Measurements from ENCODE around the gene MOXD1.
A peak's percentile ranks its signal among the peaks of the same experiment; 100 is the strongest.

The MOXD1 gene

DNA sequence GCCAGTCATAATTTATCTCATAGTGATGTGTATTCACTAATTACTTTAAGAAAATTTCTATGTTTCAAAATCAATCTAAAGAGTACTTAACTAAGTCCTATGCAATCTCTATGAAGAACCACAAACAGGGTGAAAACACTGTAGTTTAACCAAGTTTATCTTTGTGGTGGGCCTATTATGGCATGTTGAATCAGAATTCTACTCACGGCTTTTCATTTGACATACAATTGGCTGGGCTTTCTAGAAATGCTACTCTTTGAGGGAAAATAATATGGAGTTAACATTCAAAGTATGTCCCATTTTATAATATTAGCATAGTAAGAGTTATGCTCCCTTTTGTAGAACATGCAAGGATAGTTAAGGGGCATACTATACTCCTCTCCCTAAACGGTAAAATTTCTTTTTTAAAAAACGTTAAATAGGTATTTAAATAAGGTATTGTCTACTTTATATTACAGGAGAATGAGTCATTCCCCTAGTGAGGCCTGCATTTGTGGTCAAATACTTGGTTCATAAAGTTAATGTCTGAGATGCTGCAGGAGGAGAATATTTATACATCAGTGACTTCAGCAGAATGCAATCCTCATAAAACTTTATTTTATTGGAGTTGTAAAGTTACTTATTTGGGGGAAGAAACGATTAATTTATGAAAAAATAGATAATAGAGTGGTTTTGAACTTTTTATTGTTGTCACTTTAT, 1.8 kb downstream of the MOXD1 start:
- no peak for DNase-seq

- DNase-seq = no peak
Observed at GRCh38 chr6:132395015-132395597, 6.2 kb downstream of the MOXD1 start.

- no peak for DNase-seq
Observed at GRCh38 chr6:132392792-132393191, 8.5 kb downstream of the MOXD1 start.

DNA sequence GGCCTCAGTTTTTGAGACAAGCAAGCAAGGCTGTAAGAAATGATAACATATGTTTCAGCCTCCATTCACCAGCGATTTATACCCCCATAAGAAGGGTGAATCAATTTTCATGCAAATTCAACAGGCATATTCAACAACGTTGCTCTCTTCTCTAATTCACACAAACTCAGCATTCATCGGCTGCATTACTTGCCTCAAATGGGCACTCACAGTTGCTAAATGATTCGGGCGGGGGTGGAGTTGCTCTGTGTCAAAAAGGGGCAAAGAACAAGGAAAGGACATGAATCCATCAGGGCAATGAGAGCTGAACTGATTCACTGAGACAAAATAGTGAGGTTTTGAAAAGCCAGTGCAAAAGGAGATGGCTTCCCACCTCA, 9.0 kb downstream of the MOXD1 start:
- DNase-seq = no peak

DNA sequence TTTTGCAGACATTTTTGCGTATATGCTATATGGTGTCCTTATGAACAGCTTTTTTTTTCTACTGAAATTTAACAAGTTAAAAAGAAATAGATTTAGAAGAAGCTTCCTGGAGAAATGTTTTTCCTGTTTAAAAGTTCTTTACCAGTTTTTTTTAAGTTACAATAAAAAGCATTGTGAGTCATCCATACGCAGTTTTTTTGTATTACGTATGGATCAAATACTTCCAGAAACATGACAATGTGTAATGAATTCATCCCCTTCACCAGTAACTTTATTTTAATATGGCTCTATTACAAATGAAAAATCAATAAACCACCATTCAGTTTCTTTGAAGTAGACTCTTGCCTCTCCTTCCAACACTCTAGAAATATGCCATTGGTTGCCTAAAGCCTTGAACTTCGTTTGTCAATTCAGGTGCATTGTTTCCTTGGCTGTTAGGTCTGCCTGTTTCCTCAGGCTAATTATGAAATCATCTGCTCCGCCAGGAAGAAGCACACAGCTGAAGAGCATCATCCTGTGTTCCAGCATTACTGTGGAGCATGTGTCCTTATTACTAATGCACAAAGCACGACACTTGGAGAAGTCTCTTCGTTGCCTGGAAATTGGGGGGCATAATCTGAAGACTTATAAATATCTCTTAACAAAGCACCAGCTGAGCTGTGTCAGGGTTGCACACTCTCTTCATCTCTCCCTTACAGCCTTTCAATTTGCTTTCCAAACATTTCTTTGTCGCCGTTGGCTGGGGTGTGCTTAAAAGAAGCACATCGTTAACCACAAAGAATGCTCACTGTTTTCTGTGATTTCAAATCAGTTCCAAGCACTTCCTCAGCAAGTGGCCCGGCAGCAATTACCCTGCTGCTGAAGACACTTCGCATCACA, 9.6 kb downstream of the MOXD1 start:
- no peak for DNase-seq

- DNase-seq = no peak
Observed at GRCh38 chr6:132390451-132390850, 10.8 kb downstream of the MOXD1 start.

- no peak for DNase-seq
Observed at GRCh38 chr6:132390017-132390416, 11.3 kb downstream of the MOXD1 start.

- DNase-seq = no peak
Observed at GRCh38 chr6:132388291-132388690, 13.0 kb downstream of the MOXD1 start.

- DNase-seq = no peak
Observed at GRCh38 chr6:132382630-132383175, 18.6 kb downstream of the MOXD1 start.

- DNase-seq = no peak
Observed at GRCh38 chr6:132381381-132381780, 19.9 kb downstream of the MOXD1 start.

GRCh38 chr6:132380358-132381029, 20.8 kb downstream of the MOXD1 start:
- no peak for DNase-seq

- DNase-seq = no peak
Observed at GRCh38 chr6:132369526-132369925, 31.7 kb downstream of the MOXD1 start.

DNA sequence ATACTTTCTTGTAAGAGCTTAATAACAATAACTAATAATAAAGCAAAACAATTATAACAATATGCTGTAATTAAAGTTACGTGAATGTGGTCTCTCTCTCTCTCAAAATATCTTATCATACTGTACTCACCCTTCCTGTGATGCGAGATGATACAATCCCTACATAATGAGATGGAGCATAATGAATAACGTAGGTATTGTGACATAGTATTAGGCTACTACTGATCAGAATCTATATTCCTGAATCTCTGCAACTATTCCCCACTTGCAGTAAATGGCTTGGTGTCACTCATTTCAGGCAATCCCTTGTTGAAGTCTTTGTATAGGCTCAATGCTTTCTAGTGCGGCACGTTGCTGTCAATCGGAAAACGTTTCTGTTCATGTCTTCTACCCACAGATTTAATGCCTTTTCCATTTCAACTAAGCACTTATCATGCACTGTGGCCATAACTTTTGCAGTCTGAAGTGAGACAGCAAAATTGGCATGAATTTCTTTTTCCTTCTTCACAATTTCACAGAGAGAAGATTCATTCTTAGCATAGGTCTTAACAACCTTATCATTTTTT, 32.3 kb downstream of the MOXD1 start:
- DNase-seq = no peak

- peak; percentile 73 for DNase-seq
Observed at GRCh38 chr6:132365281-132365907, 35.9 kb downstream of the MOXD1 start.

DNA sequence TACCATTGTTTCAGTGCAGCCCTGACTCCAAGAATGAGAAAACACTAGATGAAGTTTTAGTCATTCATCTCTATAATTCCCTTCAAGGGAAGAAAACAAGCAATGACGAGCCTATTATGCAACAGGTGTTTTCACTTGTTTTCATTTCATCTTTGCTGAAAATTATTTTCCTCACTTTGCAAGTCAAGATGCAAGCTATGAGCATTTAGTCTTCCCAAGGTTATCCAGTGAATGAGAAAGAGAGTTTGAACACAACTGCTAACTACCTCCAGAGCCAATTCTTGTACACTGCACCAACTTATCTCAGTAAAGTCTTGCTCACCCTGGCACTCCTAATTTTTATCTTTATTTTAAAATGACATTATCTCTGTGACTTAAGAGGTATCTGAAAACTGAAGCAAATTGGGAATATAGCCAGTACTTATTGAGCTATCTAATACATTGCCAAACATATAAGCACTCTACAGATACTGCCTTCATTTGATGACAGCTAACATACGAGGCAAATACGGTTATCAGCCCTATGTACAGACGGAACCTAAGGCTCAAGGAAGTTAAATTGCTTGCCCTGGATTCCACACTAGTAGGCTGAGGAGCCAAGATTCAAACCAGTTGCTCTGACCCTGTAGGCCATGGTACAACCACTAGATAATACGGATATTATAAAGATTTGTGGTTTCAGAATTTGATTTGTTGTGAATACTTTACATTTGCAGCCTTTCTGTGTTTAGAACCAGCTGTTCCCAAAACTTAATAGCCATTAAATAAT, 36.8 kb downstream of the MOXD1 start:
- DNase-seq = no peak

DNA sequence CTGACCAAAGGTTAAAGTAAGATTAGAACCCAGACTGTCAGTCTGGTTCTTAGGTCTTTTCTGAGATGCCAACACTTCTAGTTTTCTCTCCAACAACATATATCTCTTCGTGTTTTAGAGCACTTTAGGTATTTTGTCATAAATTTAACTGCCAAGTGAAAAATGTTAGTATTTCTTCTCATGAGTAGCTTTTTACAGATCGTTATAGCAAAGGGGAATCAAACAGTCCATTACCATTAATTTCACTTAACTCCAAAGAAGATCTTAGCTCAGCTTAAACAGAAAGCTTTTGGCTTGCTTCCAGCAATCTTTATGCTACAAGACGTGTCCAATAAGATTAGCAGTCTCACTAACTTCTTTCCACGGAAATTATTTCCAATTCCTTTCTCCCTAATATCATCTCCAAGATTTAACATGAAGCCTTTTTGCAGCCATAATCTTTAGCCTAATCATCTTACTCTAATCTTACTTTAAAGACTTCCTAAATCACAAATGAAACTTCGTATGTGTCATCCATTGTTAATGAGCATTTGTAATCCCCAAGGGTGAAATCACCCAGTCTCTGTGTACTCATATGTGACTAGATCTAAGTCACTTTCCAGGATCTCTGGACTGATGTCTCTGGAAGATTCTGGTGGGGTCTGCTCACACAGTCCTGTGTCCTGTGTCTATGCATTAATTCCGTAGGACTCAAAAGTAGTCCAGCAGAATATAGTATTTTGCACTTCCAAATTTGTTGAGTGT, 38.7 kb downstream of the MOXD1 start:
- no peak for DNase-seq

DNA sequence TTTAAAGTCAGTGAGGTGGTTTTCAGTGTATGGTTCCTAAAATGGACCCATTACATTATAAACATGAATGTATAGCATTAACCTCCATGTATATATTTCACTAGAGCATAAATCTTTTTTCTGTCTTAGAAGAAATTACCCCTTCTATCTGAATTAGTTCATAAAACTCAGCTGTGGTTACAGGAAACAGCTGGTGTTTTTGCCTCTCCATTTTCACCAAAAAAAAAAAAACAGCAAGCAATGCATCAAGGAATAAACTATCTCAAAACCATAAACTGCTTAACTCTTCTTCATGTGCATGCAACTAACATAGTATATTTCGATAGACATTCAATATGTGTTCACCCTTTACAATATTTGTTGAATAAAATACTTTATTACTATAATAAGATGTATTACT, 40.2 kb downstream of the MOXD1 start:
- no peak for DNase-seq

GRCh38 chr6:132359886-132360285, 41.4 kb downstream of the MOXD1 start:
- DNase-seq = no peak

GRCh38 chr6:132357120-132357519, 44.2 kb downstream of the MOXD1 start:
- DNase-seq = no peak

- DNase-seq = peak; percentile 8
Observed at GRCh38 chr6:132354517-132355167, 46.6 kb downstream of the MOXD1 start.

Data from activated CD4-positive, alpha-beta T cell treated with anti-CD3 and anti-CD28 coated beads, Interleukin-2, amount 50 U/mL, for 16 hours (primary cell).